Stimulated activated CD4-positive, alpha-beta T cell treated with anti-CD3 and anti-CD28 coated beads, Interleukin-12 subunit alpha, Interleukin-12 subunit beta, amount 100 ng/mL, for 48 hours (primary cell): ENCODE results near the gene VPS26B.
"Not testable (repeated sequence)": the region's sequence is repeated elsewhere in the genome, so short reads cannot be mapped to it uniquely, and the experiment has no call there.

Experiments
- DNase-seq, 3 donors: peaks; one replicate each; pipeline ENCODE4 v3.0.0-alpha.2; 2020; ENCODE audit warnings: low read depth in 2 of 3, low spot score in 1 of 3

VPS26B gene

GRCh38 chr11:134278356-134278755 lies 53.9 kb downstream of the VPS26B start:
- DNase-seq, result no peak

- DNase-seq, result not testable (repeated sequence)
Observed at GRCh38 chr11:134281635-134282034, 57.2 kb downstream of the VPS26B start.

GRCh38 chr11:134282121-134283045 lies 57.9 kb downstream of the VPS26B start:
- no peak for DNase-seq

GRCh38 chr11:134283461-134284230 lies 59.2 kb downstream of the VPS26B start:
- DNase-seq, result no peak

- DNase-seq, result not testable (repeated sequence)
Observed at GRCh38 chr11:134284349-134284748, 59.9 kb downstream of the VPS26B start.

- DNase-seq, result no peak
Observed at GRCh38 chr11:134287561-134287960, 63.1 kb downstream of the VPS26B start.

- DNase-seq, result no peak
Observed at GRCh38 chr11:134288486-134288885, 64.0 kb downstream of the VPS26B start.

- DNase-seq, result no peak
Observed at GRCh38 chr11:134289167-134289566, 64.7 kb downstream of the VPS26B start.

GRCh38 chr11:134289789-134290188 lies 65.3 kb downstream of the VPS26B start:
- DNase-seq, result no peak

- DNase-seq, result no peak
Observed at GRCh38 chr11:134290646-134291045, 66.2 kb downstream of the VPS26B start.

- DNase-seq, result no peak
Observed at GRCh38 chr11:134291196-134291595, 66.7 kb downstream of the VPS26B start.

GRCh38 chr11:134292661-134293060 lies 68.2 kb downstream of the VPS26B start:
- DNase-seq, result no peak

GRCh38 chr11:134293119-134294113 lies 68.9 kb downstream of the VPS26B start:
- DNase-seq, result no peak

GRCh38 chr11:134294664-134295063 lies 70.2 kb downstream of the VPS26B start:
- no peak for DNase-seq
